GM23338 (cell line): Measurements from ENCODE around the gene TRPC4AP. TPM values are rescaled to one million over a fixed set of nuclear protein-coding genes. Genes with fewer than 3 reads are reported as not detected.

Source experiments
- ATAC-seq: fragments of 200-7000 bp; cut with Tn5 transposase; 3 replicates; pipeline ENCODE4 v1.9.1; 2020
- DNase-seq: peaks from one replicate; pipeline ENCODE4 v3.0.0-alpha.2; 2015; ENCODE audit warnings: low spot score
- H2AFZ ChIP-seq: fragments of 200-600 bp; sonication (generic); 2 replicates; pipeline ENCODE4 v1.8.0; 2016; ENCODE audit warnings: antibody characterized with exemption, mild to moderate bottlenecking, moderate library complexity
- H3F3A ChIP-seq: fragments of 200-600 bp; sonication (generic); replicated peaks from 2 replicates; pipeline ENCODE4 v1.8.0; 2017; ENCODE audit warnings: antibody characterized with exemption, mixed run types, low read depth
- H3K27ac ChIP-seq: fragments of 200-600 bp; sonication (generic); 2 replicates; pipeline ENCODE4 v1.6.1; 2016; ENCODE audit warnings: low read depth
- H3K27me3 ChIP-seq: fragments of 200-600 bp; sonication (generic); 2 replicates; pipeline ENCODE4 v1.8.0; 2016; ENCODE audit warnings: mild to moderate bottlenecking, mixed run types, moderate library complexity; ENCODE audit not compliant: insufficient read depth
- H3K36me3 ChIP-seq: fragments of 200-600 bp; sonication (generic); 2 replicates; pipeline ENCODE4 v1.8.0; 2016; ENCODE audit warnings: mild to moderate bottlenecking; ENCODE audit not compliant: insufficient read depth
- H3K4me1 ChIP-seq: fragments of 200-600 bp; sonication (generic); 2 replicates; pipeline ENCODE4 v1.8.0; 2016; ENCODE audit warnings: mild to moderate bottlenecking, moderate library complexity; ENCODE audit not compliant: insufficient read depth
- H3K4me2 ChIP-seq: fragments of 200-600 bp; sonication (generic); 2 replicates; pipeline ENCODE4 v1.7.1; 2017; ENCODE audit warnings: mixed run types
- H3K4me3 ChIP-seq: fragments of 200-600 bp; sonication (generic); 2 replicates; pipeline ENCODE4 v1.6.1; 2016; ENCODE audit warnings: mixed run types
- H3K79me2 ChIP-seq: fragments of 200-600 bp; sonication (generic); replicated peaks from 2 replicates; pipeline ENCODE4 v1.8.0; 2017; ENCODE audit warnings: mild to moderate bottlenecking; ENCODE audit not compliant: insufficient read depth
- H3K9me2 ChIP-seq: fragments of 200-600 bp; sonication (generic); 2 replicates; pipeline ENCODE4 v1.8.0; 2017; ENCODE audit not compliant: insufficient read depth
- H4K20me1 ChIP-seq: fragments of 200-600 bp; sonication (generic); replicated peaks from 2 replicates; pipeline ENCODE4 v1.8.0; 2017; ENCODE audit warnings: mild to moderate bottlenecking; ENCODE audit not compliant: insufficient read depth
- H3K27ac Mint-ChIP-seq: 2 replicates; pipeline ENCODE4 v1.8.0; 2020; ENCODE audit warnings: inconsistent platforms, mild to moderate bottlenecking, moderate library complexity, mixed read lengths
- H3K27me3 Mint-ChIP-seq: 3 replicates; pipeline ENCODE4 v1.8.0; 2022; ENCODE audit warnings: low read depth, mild to moderate bottlenecking, moderate library complexity, mixed read lengths, inconsistent platforms; ENCODE audit not compliant: insufficient read depth, poor library complexity
- H3K36me3 Mint-ChIP-seq: 3 replicates; pipeline ENCODE4 v1.8.0; 2021; ENCODE audit warnings: low read depth, mild to moderate bottlenecking, inconsistent platforms, moderate library complexity, mixed read lengths
- H3K4me1 Mint-ChIP-seq: 3 replicates; pipeline ENCODE4 v1.8.0; 2020; ENCODE audit warnings: mild to moderate bottlenecking, inconsistent platforms, mixed read lengths
- H3K4me3 Mint-ChIP-seq: 3 replicates; pipeline ENCODE4 v1.8.0; 2021; ENCODE audit warnings: moderate library complexity, mild to moderate bottlenecking, inconsistent platforms, mixed read lengths
- H3K9me3 Mint-ChIP-seq: 3 replicates; pipeline ENCODE4 v1.8.0; 2020; ENCODE audit warnings: moderate library complexity, mild to moderate bottlenecking, inconsistent platforms, mixed read lengths
- CREB1 ChIP-seq: fragments of 250-450 bp; sonication (Bioruptor Pico); IDR thresholded peaks from 2 replicates; pipeline ENCODE4 v1.5.0; 2020; ENCODE audit warnings: low read depth, mild to moderate bottlenecking, moderate library complexity
- CTCF ChIP-seq, 2 experiments: fragments of 200-600 bp in 1 of 2; sonication (generic) in 1 of 2; conservative IDR thresholded peaks; 2 replicates each; pipeline versions ENCODE4 v1.5.1 to v1.6.1; 2016 to 2017; ENCODE audit warnings: antibody characterized with exemption in 2 of 2, low read depth in 2 of 2, mild to moderate bottlenecking in 2 of 2, moderate library complexity in 1 of 2
- ETS1 ChIP-seq: IDR thresholded peaks from 2 replicates; pipeline ENCODE4 v1.6.1; 2016; ENCODE audit warnings: antibody characterized with exemption
- EZH2 ChIP-seq: fragments of 200-600 bp; sonication (generic); IDR thresholded peaks from one replicate; pipeline ENCODE4 v1.8.0; 2017; ENCODE audit warnings: antibody characterized with exemption, mild to moderate bottlenecking, low read depth; ENCODE audit not compliant: unreplicated experiment
- EZH2phosphoT487 ChIP-seq: fragments of 200-600 bp; sonication (generic); IDR thresholded peaks from one replicate; pipeline ENCODE4 v1.8.1; 2018; ENCODE audit warnings: antibody characterized with exemption; ENCODE audit not compliant: unreplicated experiment
- JUNB ChIP-seq: IDR thresholded peaks from one replicate; pipeline ENCODE4 v1.6.1; 2016; ENCODE audit warnings: antibody characterized with exemption; ENCODE audit not compliant: unreplicated experiment
- NANOG ChIP-seq: IDR thresholded peaks from 2 replicates; pipeline ENCODE4 v1.6.1; 2016; ENCODE audit warnings: antibody characterized with exemption, borderline replicate concordance
- REST ChIP-seq: IDR thresholded peaks from one replicate; pipeline ENCODE4 v1.6.1; 2018; ENCODE audit warnings: antibody characterized with exemption; ENCODE audit not compliant: unreplicated experiment
- STAT1 ChIP-seq: IDR thresholded peaks from one replicate; pipeline ENCODE4 v1.6.1; 2016; ENCODE audit warnings: antibody characterized with exemption; ENCODE audit not compliant: unreplicated experiment
- ZNF114 ChIP-seq: fragments of 250-450 bp; sonication (Bioruptor Pico); IDR thresholded peaks from 2 replicates; pipeline ENCODE4 v1.5.0; 2020; ENCODE audit warnings: mild to moderate bottlenecking, moderate library complexity
- ZNF331 ChIP-seq: fragments of 250-450 bp; sonication (Bioruptor Pico); IDR thresholded peaks from 2 replicates; pipeline ENCODE4 v1.5.0; 2020; ENCODE audit warnings: low read depth, mild to moderate bottlenecking, moderate library complexity
- polyA plus RNA-seq: library from polyadenylated mRNA; unstranded; fragments of >200 nt; fragmentation: Nextera tagmentation; extraction: Ambion mirVana; gene quantifications from 2 replicates; pipeline ENCODE4 v1.2.1, GENCODE V29; 2016
- total RNA-seq: library from RNA; depleted of rRNA; stranded (reverse); fragments of >200 nt; shearing (Covaris generic); gene quantifications from 2 replicates; pipeline ENCODE4 v1.2.3, GENCODE V29; 2014

Gene TRPC4AP
- total and polyA plus RNA-seq, 2 experiments from 2014 or later: 48.8 to 89.5 TPM

DNA sequence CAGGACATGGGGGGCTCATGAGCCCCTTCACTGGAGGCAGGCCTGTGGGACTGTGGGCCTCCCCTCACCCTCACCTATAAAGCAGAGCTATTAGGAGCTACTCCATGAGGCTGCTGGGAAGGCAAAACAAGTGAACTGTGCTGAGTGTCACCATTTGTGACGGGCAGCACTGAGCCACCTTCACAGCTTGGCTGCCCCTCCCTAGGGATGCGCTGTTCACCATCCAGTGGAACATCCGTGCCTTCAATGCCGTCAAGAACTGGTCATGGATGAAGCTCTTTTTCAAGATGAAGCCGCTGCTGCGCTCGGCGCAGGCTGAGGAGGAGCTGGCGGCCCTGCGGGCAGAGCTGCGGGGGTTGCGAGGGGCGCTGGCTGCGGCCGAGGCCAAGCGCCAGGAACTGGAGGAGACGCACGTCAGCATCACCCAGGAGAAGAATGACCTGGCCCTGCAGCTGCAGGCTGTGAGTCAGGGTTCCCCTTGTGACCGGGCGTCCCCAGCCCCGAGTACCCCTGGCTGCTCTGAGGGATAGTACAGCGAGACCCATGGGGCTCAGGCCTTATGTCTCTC, 98.6 kb downstream of the TRPC4AP start (continued):
- TF ChIP-seq REST: no peak
- TF ChIP-seq CREB1: no peak
- no peak for TF ChIP-seq ZNF331 (CRISPR knock-in tag)
- TF ChIP-seq JUNB: no peak
- no peak for TF ChIP-seq NANOG
- no peak for TF ChIP-seq EZH2phosphoT487
- no peak for TF ChIP-seq EZH2

- DNase-seq: no peak
- H3K27ac ChIP-seq: no peak overlapping the region
- Mint-ChIP-seq H3K36me3 (peaks cover 3% of the 10 kb centered on the region; the same call in 2 of the 3 replicates), H3K9me3 (peaks cover 4% of the 10 kb centered on the region; the same call in 2 of the 3 replicates), H3K4me1 (peaks cover 10% of the 10 kb centered on the region), H3K27ac (no peak overlapping the region), H3K4me3 (no peak overlapping the region), H3K27me3 (peaks cover 33% of the 10 kb centered on the region)
- no peak overlapping the region for H2AFZ ChIP-seq
- H3F3A ChIP-seq: no peaks in the 10 kb centered on the region
- no peaks in the 10 kb centered on the region for H3K36me3 ChIP-seq
- no peaks in the 10 kb centered on the region for H3K4me1 ChIP-seq
- no peak for ATAC-seq
- no peak overlapping the region for H3K4me2 ChIP-seq
- no peaks in the 10 kb centered on the region for H3K9me2 ChIP-seq
- no peaks in the 10 kb centered on the region for H3K27me3 ChIP-seq
- H3K79me2 ChIP-seq: no peaks in the 10 kb centered on the region
- H3K4me3 ChIP-seq: no peak overlapping the region
- no peaks in the 10 kb centered on the region; the same call in 1 of the 2 replicates for H4K20me1 ChIP-seq
- TF ChIP-seq CREB1 (no peak), EZH2 (no peak), ETS1 (no peak), STAT1 (no peak), CTCF (conservative IDR thresholded peaks at IDR 0.05; ENCODE audit: low read depth in 2 of 2) (no peak), NANOG (no peak), ZNF114 (no peak), EZH2phosphoT487 (no peak), JUNB (no peak)
Observed at GRCh38 chr20:34992751-34993417, 99.7 kb downstream of the TRPC4AP start.
